G401.6 (cell line): ENCODE measurements around the gene SH3RF2.
"Not testable (repeated sequence)": the region's sequence is repeated elsewhere in the genome, so short reads cannot be mapped to it uniquely, and the experiment has no call there.

ENCODE experiments used
- FAIRE-seq: peaks from 2 replicates; lab custom pipeline; 2012; peaks lifted over from hg19 to GRCh38; lab: Jason Lieb, UNC

Gene SH3RF2

GRCh38 chr5:146007989-146008388 is 71.6 kb downstream of the SH3RF2 start:
- FAIRE-seq, result no peak

GRCh38 chr5:146009020-146009419 is 72.6 kb downstream of the SH3RF2 start:
- no peak for FAIRE-seq

GRCh38 chr5:146010447-146010846 is 74.1 kb downstream of the SH3RF2 start:
- FAIRE-seq, result not testable (repeated sequence)

- no peak for FAIRE-seq
Observed at GRCh38 chr5:146013761-146014160, 77.4 kb downstream of the SH3RF2 start.

- FAIRE-seq, result no peak
Observed at GRCh38 chr5:146015001-146015400, 78.6 kb downstream of the SH3RF2 start.

- FAIRE-seq, result no peak
Observed at GRCh38 chr5:146016764-146017484, 80.5 kb downstream of the SH3RF2 start.

- no peak for FAIRE-seq
Observed at GRCh38 chr5:146018514-146019375, 82.4 kb downstream of the SH3RF2 start.

- no peak for FAIRE-seq
Observed at GRCh38 chr5:146020100-146020499, 83.7 kb downstream of the SH3RF2 start.

- FAIRE-seq, result no peak
Observed at GRCh38 chr5:146024034-146024433, 87.7 kb downstream of the SH3RF2 start.

GRCh38 chr5:146025114-146025680 is 88.8 kb downstream of the SH3RF2 start:
- no peak for FAIRE-seq

- FAIRE-seq, result no peak
Observed at GRCh38 chr5:146025681-146026080, 89.3 kb downstream of the SH3RF2 start.

GRCh38 chr5:146026307-146027010 is 90.1 kb downstream of the SH3RF2 start:
- FAIRE-seq, result no peak

GRCh38 chr5:146027751-146028150 is 91.4 kb downstream of the SH3RF2 start:
- no peak for FAIRE-seq

GRCh38 chr5:146032911-146033310 is 96.5 kb downstream of the SH3RF2 start:
- no peak for FAIRE-seq

- FAIRE-seq, result no peak
Observed at GRCh38 chr5:146034127-146034526, 97.7 kb downstream of the SH3RF2 start.

- no peak for FAIRE-seq
Observed at GRCh38 chr5:146034605-146035004, 98.2 kb downstream of the SH3RF2 start.

- FAIRE-seq, result no peak
Observed at GRCh38 chr5:146039420-146039819, 103.0 kb downstream of the SH3RF2 start.

GRCh38 chr5:146040527-146040926 is 104.1 kb downstream of the SH3RF2 start:
- FAIRE-seq, result no peak

- no peak for FAIRE-seq
Observed at GRCh38 chr5:146041180-146041789, 104.9 kb downstream of the SH3RF2 start.

- FAIRE-seq, result no peak
Observed at GRCh38 chr5:146042628-146043279, 106.4 kb downstream of the SH3RF2 start.

GRCh38 chr5:146043722-146044121 is 107.3 kb downstream of the SH3RF2 start:
- FAIRE-seq, result no peak

GRCh38 chr5:146047396-146047795 is 111.0 kb downstream of the SH3RF2 start:
- no peak for FAIRE-seq
